Activated CD8-positive, alpha-beta memory T cell treated with anti-CD3 and anti-CD28 coated beads, Interleukin-2, amount 50 U/mL, for 24 hours (primary cell): Measurements from ENCODE around the gene RIN3.
"Not testable (repeated sequence)": the region's sequence is repeated elsewhere in the genome, so short reads cannot be mapped to it uniquely, and the experiment has no call there.

ENCODE experiments used
- DNase-seq: peaks from one replicate; pipeline ENCODE4 v3.0.0-alpha.2; 2020; ENCODE audit errors: extremely low read depth

RIN3 gene

GRCh38 chr14:92624764-92625163 lies 111.2 kb downstream of the RIN3 start:
- no peak for DNase-seq

DNA sequence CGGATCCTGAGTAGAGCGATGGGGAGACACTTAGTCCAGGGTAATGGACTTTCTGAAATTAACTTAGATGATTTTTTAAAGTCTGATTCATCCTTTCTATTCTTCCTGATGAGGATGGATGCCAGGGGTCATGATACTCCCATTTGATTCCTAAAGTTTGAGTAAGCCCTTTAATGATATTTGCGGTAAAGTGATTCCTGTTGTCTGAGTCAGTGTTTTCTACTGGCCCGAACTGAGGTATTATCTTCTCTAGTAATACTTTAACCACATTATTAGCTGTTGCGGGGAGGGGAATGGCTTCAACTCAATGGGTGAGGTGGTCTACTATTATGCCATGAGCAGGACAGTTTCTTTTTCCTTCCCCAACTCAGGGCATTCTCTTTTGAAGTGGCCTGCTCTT lies 111.6 kb downstream of the RIN3 start:
- DNase-seq, result no peak

DNA sequence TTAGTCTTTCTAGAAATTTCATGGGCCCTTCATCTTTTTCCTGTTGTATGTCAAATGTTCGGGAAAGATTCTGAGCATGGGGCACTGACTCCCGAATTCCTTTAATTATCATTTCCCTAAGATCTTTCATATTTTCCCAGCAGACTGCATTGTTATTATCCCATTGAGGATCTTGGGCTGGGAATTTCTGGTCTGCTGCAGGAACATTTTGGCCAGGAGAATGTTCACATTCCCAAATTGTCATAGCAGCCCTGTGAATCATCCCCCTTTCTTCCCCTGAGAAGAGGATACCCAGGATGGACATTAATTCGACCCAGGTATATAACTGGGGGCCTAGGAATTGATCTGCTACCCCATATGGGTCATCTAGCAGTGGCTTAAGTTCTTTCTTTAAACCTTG lies 112.5 kb downstream of the RIN3 start:
- no peak for DNase-seq

DNA sequence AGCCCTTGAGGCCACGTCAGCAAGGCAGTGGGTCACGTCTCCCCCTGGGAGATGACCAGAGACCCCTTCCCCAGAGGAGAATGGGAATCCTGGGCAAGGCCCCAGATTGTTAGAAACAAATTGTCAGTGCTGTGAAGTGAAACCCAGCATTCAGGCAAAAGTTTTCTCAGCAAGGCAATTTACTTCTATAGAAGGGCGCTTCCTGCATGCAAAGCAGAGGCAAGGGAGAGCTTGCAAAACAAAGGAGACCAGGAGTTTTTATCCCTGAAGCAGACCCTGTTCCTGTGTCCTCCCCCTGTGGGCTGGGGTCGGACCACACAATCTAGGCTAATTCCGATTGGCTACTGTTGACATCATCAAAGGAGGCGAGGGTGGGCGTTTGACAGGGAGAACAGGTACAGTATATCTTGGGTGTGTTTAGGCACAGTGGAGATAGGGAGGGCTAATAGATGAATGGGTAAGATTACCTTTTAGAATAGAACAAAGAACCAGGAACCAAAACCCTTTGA lies 114.2 kb downstream of the RIN3 start:
- DNase-seq, result no peak

DNA sequence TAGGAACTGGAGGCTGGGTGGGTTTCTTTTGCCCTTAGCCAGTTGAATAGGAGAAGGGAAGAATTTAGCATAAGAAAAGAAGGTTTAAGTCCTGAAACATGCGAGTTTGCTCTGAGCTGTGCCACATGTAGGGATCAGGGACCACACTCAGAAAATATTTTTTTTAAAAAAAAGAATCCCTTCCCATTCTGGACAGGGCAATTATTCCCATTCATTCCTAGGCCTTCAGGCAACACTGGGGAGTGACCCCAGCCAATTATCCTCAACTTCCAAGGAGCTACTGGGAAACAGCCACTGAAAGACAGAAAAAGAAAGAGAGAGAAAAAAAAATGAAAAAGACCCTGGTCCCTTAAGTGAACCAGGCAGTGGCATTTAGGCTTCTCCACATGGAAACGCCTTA lies 115.1 kb downstream of the RIN3 start:
- no peak for DNase-seq

DNA sequence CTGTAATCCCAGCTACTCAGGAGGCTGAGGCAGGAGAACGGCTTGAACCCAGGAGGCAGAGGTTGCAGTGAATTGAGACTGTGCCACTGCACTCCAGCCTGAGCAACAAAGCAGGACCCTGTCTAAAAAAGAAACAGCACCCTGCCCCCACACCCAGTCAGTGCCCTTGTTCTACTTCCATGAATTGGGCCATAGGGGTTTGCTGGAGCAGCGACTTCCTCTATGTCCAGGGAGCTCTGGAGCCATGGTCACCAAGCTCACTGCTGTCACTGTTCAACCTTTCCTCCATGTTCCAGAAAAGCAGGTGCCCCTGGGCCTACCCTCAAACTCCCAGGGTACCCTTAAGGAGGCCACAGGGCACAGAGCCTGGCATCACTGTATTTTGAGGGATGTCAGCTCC lies 116.8 kb downstream of the RIN3 start:
- no peak for DNase-seq

- no peak for DNase-seq
These were observed 117.5 kb downstream of the RIN3 start for GRCh38 chr14:92631098-92631497.

DNA sequence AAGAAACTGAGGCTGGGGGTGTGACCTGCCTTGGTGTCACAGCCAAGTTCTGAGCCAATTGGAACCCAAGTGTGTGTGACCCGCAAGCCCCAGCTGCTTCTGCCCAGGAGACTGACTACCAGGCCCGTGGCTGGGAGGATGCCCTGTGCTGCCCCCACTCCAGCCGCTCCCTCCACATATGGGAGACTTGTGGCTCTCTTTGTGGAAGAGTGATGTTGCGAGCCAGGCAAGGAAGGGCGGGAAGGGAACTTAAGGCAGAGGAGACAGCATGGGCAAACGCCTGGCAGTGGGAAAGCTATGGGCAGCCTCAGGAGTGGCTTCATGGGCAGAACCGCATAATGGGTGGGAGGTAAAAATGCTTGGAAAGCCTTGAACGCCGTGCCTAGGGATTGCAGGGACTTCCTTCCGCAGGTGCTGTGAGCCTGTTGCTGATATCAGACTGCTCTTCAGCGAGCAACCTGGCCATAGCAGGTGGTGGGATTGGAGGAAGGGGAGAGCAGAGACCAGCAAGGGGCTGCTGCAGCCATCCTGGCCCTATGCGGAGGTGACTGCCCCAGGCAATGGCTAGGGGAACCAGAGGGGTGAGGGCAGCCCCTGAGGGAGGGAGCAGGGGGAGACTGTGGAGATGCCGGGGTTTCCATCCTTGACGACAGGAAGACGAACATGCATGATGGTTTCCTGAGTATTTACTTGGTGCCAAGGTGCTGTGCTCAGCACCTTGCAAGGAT lies 119.1 kb downstream of the RIN3 start:
- no peak for DNase-seq

DNA sequence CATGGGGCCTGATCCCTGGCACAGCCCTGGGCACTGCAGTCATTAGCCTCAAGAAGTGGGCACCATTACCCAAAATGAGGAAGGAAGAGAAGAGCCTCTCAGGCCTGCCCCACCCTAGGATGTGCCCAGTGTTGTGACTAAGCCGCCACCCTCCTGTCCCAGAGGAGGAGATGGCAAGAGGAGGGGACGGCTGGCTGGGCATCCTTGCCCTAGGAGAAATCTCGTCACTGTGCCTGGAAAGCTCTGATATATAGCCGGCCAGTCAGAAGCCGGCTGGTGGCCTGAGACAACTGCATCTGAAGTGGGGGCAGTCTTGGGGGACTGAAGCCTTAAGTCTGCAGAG lies 119.7 kb downstream of the RIN3 start:
- DNase-seq, result no peak

GRCh38 chr14:92633724-92634123 lies 120.1 kb downstream of the RIN3 start:
- DNase-seq, result no peak

DNA sequence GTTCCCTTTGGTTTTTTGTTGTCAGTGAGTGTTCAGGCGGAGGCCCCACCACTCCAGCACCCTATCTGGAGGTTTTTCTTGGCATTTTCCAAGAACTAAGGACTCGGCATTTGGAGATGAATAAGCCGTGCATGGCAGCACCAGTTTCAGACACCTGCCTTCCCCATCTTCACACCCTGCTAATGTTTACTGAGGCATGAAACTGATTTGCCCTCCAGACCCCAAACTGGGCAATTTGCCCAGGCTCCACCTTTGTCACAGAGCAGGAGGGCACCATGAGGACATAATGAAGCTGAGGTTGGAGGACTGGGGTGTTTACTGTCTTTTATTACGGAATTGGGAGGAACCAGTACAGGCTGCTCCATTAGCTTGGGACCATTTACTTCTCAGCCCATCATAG lies 121.5 kb downstream of the RIN3 start:
- no peak for DNase-seq

DNA sequence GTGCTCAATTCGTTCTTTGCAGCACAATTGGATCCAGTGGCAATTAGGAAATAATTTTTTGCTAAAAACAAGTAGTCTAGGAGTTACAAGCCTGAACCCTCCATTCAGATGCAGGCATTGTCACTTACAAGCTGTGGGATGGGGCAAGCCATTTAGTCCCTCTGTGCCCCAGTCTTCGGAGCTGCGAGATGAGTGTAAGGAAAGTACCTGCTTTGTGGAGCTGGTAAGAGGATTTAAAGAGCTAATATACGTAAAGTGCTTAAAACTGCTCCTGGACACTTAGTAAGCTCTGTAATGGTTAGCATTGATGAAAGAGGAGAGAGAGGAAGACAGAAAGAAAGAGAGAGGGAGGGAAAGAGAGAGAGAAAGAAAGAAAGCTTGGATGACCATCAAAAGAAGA lies 122.3 kb downstream of the RIN3 start:
- no peak for DNase-seq

- DNase-seq, result no peak
These were observed 123.6 kb downstream of the RIN3 start for GRCh38 chr14:92637228-92637627.

DNA sequence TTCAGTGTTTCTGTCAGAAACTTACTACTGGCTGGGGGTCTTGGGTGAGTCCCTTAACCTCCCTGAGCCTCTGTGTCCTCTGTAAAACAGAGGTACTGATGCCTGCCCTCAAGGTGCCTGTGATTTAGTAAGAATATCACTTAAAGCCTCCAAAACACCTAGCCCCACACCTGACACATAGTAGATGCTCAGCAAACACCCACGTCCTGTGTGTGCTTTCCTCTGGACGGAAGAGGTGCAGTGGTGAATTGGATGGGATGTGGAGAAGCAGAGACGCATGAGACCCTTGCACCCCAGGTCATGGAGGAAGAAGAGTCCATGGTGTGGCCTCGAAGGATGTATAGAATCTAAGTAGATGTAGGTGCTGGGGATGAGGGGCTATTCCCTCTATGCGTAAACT lies 124.3 kb downstream of the RIN3 start:
- no peak for DNase-seq

DNA sequence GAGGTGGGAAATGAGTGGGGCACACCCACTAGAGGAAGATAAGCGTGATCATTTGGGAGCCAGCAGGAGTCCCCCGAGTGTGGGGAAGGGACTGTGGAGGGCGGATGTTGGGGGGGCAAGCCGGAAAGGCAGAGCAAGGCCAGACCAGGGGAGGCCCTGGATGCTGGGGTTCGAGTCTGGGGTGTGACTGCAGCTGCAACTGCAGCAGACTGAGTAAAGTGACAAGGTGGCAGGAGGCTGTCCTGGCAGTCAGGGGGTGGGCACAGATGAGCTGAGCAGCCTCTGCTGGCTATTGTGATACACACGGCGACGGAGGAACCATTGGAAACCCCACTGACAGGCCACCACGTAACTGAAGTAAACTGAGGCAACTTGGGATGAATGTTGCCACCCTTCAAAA lies 124.7 kb downstream of the RIN3 start:
- DNase-seq, result no peak

- no peak for DNase-seq
These were observed 125.3 kb downstream of the RIN3 start for GRCh38 chr14:92638904-92639303.

DNA sequence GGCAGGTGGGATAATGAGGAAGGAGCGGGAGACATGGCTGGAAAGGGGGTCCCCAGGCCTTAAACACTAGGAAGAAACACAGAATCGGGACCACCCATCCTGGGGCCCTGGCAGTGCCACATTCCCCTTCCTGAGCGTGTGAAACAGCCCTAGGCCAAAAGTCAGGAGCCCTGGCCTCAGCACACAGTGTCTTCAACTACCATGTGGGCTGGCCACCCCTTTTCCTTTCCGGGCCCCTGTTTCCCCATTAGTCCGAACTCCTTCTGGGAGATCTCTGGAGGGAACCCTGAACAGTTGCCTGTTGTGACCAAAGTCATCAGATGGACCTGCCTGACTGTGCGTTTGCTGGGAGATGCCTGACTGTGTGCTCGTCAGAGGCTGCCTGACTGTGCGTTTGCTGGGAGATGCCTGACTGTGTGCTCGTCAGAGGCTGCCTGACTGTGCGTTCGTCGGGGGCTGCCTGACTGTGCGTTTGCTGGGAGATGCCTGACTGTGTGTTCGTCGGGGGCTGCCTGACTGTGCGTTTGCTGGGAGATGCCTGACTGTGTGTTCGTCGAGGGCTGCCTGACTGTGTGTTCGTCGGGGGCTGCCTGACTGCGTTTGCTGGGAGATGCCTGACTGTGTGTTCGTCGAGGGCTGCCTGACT lies 126.0 kb downstream of the RIN3 start:
- not testable (repeated sequence) for DNase-seq

GRCh38 chr14:92641306-92641705 lies 127.7 kb downstream of the RIN3 start:
- DNase-seq, result no peak

GRCh38 chr14:92644171-92644969 lies 130.8 kb downstream of the RIN3 start:
- no peak for DNase-seq

DNA sequence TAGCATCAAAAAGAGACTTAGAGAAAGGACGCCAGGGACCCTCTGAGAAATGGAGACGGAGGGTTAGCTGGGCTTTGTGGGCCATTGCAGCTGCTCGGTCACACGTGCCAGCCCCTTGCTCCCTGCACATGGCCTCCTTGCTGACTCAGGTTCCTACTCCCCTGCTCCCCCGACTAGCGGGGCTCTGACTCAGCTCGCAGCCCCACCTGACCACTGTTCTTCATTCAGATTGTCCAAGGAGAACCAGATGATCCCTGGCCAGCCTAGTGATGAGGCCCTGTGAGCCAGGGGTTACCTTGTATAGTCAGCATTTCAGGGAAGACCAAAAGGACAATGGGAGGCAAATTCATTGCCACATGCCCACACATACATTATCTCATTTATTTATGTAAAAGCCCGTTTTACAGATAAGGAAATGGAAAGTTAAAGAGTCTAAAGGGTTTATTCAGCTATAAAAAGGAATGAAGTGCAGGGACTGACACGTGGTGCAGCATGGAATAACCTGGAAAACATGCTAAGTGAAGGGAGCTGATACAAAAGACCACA lies 131.5 kb downstream of the RIN3 start:
- DNase-seq, result no peak

GRCh38 chr14:92645841-92646478 lies 132.4 kb downstream of the RIN3 start:
- DNase-seq, result no peak
